Cardiac fibroblast (primary cell): ENCODE data around the gene PPP2CA.
A peak's percentile ranks its signal among the peaks of the same experiment; 100 is the strongest.

ENCODE experiments used
- DNase-seq, 2 donors: peaks; one replicate each; pipeline versions ENCODE4 v3.0.0 to v3.0.0-alpha.2; 2010; ENCODE audit warnings: low read depth in 2 of 2
- H3K4me3 ChIP-seq, 2 donors: replicated peaks in 1 of 2; 1 replicate in 1 of 2; 2 replicates in 1 of 2; pipeline ENCODE4 v1.5.1; 2011; ENCODE audit warnings: low read depth in 2 of 2, low read length in 2 of 2, mild to moderate bottlenecking in 2 of 2, moderate library complexity in 1 of 2
- TF ChIP-seq, protein P1 (sequence below): IDR thresholded peaks from one replicate; pipeline ENCODE4 v1.5.1; 2011; ENCODE audit warnings: low read depth, mild to moderate bottlenecking, low read length, inconsistent platforms

The PPP2CA gene

DNA sequence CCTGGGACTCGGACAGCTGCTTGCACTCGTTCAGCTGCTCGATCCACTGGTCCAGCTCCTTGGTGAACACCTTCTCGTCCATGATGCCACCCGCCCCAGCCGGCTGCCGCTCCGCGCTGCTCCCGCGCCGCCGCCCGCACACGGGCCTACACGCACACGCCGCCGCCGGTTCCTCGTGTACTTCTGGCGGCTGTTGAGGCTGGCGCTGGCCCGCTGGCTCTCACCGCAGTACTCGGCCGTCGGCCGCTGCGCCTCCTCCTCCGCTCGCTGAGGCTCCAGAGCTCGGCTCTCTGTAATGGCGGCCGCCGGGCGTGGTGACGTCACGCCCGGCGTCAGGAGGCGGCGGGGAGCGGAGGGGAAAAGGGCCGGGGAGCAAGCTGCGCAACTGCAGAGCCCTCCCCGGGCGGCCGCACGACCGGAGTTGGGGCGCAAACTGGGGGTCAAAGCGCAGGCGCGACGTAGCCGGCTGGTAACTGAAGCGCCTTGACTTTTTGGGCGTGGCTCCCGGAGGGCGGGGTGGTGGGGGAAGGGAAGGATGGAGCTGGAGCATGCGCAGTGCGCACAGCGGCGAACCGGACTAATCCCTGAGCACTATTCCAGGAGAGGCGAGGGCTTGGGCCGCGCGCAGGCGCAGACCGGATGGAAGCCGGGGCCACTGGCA lies at the start of gene PPP2CA:
PPP2CA (minus strand) TSS at position 294 of the 661 bp plus-strand sequence; CDS start at position 82, 212 bp downstream.
- H3K4me3 ChIP-seq: peak within 1 kb of the TSS; percentile 79 to 94
- DNase-seq: peak; percentile 99
- TF ChIP-seq, protein P1, sequence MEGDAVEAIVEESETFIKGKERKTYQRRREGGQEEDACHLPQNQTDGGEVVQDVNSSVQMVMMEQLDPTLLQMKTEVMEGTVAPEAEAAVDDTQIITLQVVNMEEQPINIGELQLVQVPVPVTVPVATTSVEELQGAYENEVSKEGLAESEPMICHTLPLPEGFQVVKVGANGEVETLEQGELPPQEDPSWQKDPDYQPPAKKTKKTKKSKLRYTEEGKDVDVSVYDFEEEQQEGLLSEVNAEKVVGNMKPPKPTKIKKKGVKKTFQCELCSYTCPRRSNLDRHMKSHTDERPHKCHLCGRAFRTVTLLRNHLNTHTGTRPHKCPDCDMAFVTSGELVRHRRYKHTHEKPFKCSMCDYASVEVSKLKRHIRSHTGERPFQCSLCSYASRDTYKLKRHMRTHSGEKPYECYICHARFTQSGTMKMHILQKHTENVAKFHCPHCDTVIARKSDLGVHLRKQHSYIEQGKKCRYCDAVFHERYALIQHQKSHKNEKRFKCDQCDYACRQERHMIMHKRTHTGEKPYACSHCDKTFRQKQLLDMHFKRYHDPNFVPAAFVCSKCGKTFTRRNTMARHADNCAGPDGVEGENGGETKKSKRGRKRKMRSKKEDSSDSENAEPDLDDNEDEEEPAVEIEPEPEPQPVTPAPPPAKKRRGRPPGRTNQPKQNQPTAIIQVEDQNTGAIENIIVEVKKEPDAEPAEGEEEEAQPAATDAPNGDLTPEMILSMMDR: no peak

DNA sequence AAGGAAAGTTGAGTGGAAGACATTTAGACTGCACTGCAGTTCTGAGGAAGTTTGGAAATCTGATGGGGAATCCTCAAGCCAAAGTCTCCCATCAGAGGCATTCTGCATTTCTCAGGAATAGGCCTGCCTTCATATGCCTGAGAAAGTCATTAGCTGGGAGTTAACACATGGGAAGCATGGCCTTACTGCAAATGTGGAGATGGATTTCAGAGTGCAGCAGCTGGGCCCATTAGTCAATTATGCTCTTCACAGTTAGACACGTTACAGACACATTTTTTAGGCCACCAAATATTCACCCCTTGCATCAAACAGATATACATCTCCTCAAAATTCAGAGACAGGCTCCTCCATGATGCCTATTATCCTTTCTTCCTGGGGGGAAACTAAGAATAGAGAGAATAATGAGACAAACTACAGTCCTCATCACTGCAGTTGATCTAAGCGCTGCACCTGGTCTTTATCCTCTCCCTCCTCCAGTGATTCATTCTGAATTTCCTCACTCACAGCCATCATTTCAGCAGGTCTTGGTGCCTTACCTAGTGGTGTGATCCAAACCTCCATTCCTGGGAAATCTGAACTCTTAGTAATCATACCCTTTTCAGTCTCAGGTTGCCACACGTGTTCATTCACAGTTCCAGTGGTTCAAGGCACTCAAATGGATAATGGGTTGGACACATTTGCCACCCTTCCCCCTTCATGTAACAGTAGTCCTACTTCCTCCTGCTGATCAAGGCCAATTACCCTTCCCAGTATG lies 47.9 kb upstream of the PPP2CA start:
- no peak for DNase-seq
- no peak overlapping the region for H3K4me3 ChIP-seq
- TF ChIP-seq, protein P1: no peak

DNA sequence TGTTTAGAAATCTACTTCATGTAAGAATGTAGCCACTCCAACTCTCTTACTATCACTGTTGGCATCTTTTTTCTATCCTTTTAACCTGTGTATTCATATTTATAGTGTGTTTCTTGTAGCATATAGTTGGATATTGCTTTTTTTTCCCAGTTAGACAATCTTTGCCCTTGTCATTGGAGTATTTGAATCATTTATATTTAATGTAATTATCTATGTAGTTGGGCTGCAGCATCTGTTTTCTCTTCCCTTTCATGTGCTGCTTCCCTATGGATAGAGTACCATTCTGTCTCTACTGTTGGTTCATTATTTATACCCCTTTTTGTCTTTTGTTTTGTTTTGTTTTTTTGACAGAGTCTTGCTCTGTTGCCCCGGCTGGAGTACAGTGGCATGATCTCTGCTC lies 45.2 kb upstream of the PPP2CA start:
- no peak for DNase-seq
- H3K4me3 ChIP-seq: no peak overlapping the region
- TF ChIP-seq, protein P1: no peak

DNA sequence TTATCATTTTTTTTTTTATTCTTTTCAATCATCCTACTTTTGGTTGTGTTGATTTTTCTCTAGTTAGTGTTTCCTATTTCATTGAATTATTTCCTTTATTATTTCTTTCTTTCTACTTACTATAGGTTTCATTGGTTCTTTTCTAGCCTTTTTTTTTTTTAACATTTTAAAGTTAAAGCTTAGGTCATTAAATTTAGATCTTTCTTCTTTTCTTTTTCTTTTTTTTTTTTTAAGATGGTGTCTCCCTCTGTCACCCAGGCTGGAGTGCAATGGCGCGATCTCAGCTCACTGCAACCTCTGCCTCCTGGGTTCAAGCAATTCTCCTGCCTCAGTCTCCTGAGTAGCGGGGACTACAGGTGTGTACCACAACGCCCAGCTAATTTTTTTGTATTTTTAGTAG lies 43.0 kb upstream of the PPP2CA start:
- TF ChIP-seq, protein P1: no peak
- H3K4me3 ChIP-seq: no peak overlapping the region
- no peak for DNase-seq

DNA sequence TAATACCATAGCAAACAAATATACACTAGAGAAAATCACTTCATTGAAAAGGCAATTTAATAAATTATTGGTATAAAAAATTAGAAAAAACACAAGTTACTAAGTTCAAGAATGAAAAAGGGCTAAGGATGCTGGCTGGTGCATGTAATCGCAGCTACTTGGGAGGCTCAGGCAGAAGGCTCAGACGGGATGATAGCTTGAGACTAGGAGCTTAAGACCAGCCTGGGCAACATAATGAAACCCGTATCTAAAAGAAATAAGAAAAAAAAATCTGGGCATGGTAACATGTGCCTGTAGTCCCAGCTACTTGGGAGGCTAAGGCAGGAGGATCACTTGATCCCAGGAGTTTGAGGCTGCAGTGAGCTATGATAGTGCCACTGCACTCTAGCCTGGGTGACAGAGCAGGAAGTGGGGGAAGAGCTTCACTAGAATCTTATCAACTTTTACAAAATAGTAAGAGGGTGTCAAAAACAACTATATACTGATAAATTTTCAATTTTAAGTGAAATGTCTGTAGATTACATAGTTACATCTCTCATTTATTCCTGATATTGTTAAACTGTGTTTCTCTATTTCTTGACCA lies 42.2 kb upstream of the PPP2CA start:
- DNase-seq: no peak
- H3K4me3 ChIP-seq: no peak overlapping the region
- TF ChIP-seq, protein P1: no peak

DNA sequence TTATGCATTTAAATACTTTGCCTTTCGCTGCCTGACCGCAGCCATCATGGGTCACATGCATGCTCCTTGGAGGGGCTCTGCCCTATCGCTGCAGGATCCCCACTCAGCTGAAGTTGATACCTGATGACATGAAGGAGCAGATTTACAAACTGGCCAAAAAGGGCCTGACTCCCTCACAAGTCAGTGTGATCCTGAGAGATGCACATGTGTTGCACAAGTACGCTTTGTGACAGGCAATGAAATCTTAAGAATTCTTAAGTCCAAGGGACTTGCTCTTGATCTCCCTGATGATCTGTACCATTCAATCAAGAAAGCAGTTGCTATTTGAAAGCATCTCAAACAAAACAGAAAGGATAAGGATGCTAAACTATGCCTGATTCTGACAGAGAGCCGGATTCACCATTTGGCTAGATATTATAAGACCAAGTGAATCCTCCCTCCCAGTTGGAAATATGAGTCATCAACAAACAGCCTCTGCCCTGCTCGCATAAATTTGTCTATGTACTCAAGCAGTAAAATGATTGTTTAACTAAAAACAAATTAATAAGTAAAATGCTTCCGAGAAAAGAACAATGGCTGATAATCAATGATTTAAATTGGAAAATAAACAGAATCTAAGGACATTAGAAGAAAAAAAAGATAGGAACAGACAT lies 41.6 kb upstream of the PPP2CA start:
- peak; percentile 21 to 50 for DNase-seq
- TF ChIP-seq, protein P1: no peak
- no peak overlapping the region for H3K4me3 ChIP-seq
